Ishikawa (cell line): ENCODE results near the gene GOLGA6C.

Experiments
- CEBPB ChIP-seq: IDR thresholded peaks from 2 replicates; pipeline ENCODE4 v1.6.1; 2012
- CREB1 ChIP-seq: IDR thresholded peaks from 2 replicates; pipeline ENCODE4 v1.6.1; 2012; ENCODE audit warnings: low read depth
- EP300 ChIP-seq: IDR thresholded peaks from 2 replicates; pipeline ENCODE4 v1.6.1; 2012; ENCODE audit warnings: borderline replicate concordance
- MAX ChIP-seq: IDR thresholded peaks from 2 replicates; pipeline ENCODE4 v1.6.1; 2012
- NFIC ChIP-seq: IDR thresholded peaks from 2 replicates; pipeline ENCODE4 v1.6.1; 2012
- RAD21 ChIP-seq: IDR thresholded peaks from 2 replicates; pipeline ENCODE4 v1.6.1; 2012; ENCODE audit warnings: low read depth
- REST ChIP-seq: IDR thresholded peaks from 2 replicates; pipeline ENCODE4 v1.6.1; 2012; ENCODE audit warnings: low read depth, mild to moderate bottlenecking
- TAF1 ChIP-seq: IDR thresholded peaks from 2 replicates; pipeline ENCODE4 v1.6.1; 2012; ENCODE audit warnings: low read depth, mild to moderate bottlenecking
- TCF12 ChIP-seq: IDR thresholded peaks from 2 replicates; pipeline ENCODE4 v1.6.1; 2012; ENCODE audit warnings: low read depth
- TEAD4 ChIP-seq: IDR thresholded peaks from 2 replicates; pipeline ENCODE4 v1.6.1; 2012
- YY1 ChIP-seq: IDR thresholded peaks from 2 replicates; pipeline ENCODE4 v1.6.1; 2012; ENCODE audit warnings: low read depth

GRCh38 chr15:75210811-75211230, 47.3 kb upstream of the GOLGA6C start:
- TF ChIP-seq EP300 (no peak), TAF1 (no peak), CEBPB (no peak), REST (no peak), YY1 (no peak), CREB1 (no peak), MAX (no peak), RAD21 (no peak), TEAD4 (no peak), TCF12 (no peak), NFIC (no peak)
